HG02610 (cell line): ENCODE results near the gene GGCX.
"Not testable (repeated sequence)": the region's sequence is repeated elsewhere in the genome, so short reads cannot be mapped to it uniquely, and the experiment has no call there.

Experiments used
- ATAC-seq: cut with Tn5 transposase; IDR thresholded peaks from one replicate; pipeline ENCODE4 v1.9.1; 2021; ENCODE audit warnings: mild to moderate bottlenecking, moderate library complexity; ENCODE audit not compliant: unreplicated experiment

GGCX gene

GRCh38 chr2:85561280-85562212 is at the start of gene GGCX:
GGCX (minus strand) TSS chr2:85561493; CDS start chr2:85561428, 65 bp downstream.
- ATAC-seq: peak; percentile 89

GRCh38 chr2:85607268-85608215 is 46.2 kb upstream of the GGCX start:
- no peak for ATAC-seq

- no peak for ATAC-seq
Measured at GRCh38 chr2:85606116-85606455, 44.8 kb upstream of the GGCX start.

GRCh38 chr2:85605406-85606115 is 44.3 kb upstream of the GGCX start:
- no peak for ATAC-seq

- ATAC-seq: no peak
Measured at GRCh38 chr2:85604568-85605339, 43.5 kb upstream of the GGCX start.

- ATAC-seq: not testable (repeated sequence)
Measured at GRCh38 chr2:85604133-85604444, 42.8 kb upstream of the GGCX start.

GRCh38 chr2:85602476-85603234 is 41.4 kb upstream of the GGCX start, which contains the start of gene TMEM150A:
TMEM150A (minus strand) TSS chr2:85602698; CDS start chr2:85601948, 750 bp downstream.
- ATAC-seq: peak; percentile 94

GRCh38 chr2:85601771-85602475 is 40.6 kb upstream of the GGCX start:
- peak; percentile 28 for ATAC-seq

- no peak for ATAC-seq
Measured at GRCh38 chr2:85600951-85601770, 39.9 kb upstream of the GGCX start.

- ATAC-seq: no peak
Measured at GRCh38 chr2:85600235-85600575, 38.9 kb upstream of the GGCX start.

GRCh38 chr2:85599468-85600234 is 38.4 kb upstream of the GGCX start:
- ATAC-seq: no peak

GRCh38 chr2:85598594-85599340 is 37.5 kb upstream of the GGCX start:
- ATAC-seq: no peak

- no peak for ATAC-seq
Measured at GRCh38 chr2:85597241-85597640, 35.9 kb upstream of the GGCX start.

GRCh38 chr2:85596486-85597143 is 35.3 kb upstream of the GGCX start:
- no peak for ATAC-seq

- no peak for ATAC-seq
Measured at GRCh38 chr2:85596026-85596333, 34.7 kb upstream of the GGCX start.

- peak; percentile 100 for ATAC-seq
Measured at GRCh38 chr2:85595301-85596025, 34.2 kb upstream of the GGCX start, which contains the start of gene RNF181. RNF181 (plus strand) TSS chr2:85595745; CDS start chr2:85595764, 19 bp downstream.
